ENCODE measurements around the gene NDUFB1.

- no peak for TF ChIP-seq EZH2 (IDR thresholded peaks at IDR 0.05; ENCODE audit: insufficient read depth, poor library complexity, severe bottlenecking)
- TF ChIP-seq EZH2phosphoT487 (IDR thresholded peaks at IDR 0.05; ENCODE audit: insufficient read depth, low read depth), result no peak
These were observed 33.0 kb downstream of the NDUFB1 start for GRCh38 chr14:92088494-92088893.
